ENCODE data around the gene RIPK4.
A peak's percentile ranks its signal among the peaks of the same experiment; 100 is the strongest.
"Not testable (repeated sequence)": the region's sequence is repeated elsewhere in the genome, so short reads cannot be mapped to it uniquely, and the experiment has no call there.

RIPK4 gene

DNA sequence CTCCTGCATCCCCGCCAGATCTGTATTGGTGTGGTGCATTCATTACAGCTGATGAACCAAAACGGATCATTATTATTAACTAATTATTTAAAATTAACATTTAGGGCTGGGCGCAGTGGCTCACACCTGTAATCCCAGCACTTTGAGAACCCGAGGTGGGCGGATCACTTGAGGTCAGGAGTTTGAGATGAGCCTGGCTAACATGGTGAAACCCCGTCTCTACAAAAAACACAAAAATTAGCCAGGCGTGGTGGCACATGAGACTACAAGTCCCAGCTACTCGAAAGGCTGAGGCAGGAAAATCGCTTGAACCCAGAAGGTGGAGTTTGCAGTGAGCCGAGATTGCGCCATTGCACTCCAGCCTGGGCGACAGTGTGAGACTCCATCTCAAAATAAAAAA lies 18.4 kb upstream of the RIPK4 start:
- H3K4me1 Mint-ChIP-seq; H3K27ac Mint-ChIP-seq (ENCODE audit: low read depth); H3K36me3 Mint-ChIP-seq (ENCODE audit: insufficient read depth); H3K9me3 Mint-ChIP-seq; ATAC-seq (replicated peaks; ENCODE audit: extremely low read depth, poor library complexity, severe bottlenecking); DNase-seq (ENCODE audit: low spot score in 2 of 2); H3K4me3 Mint-ChIP-seq: not testable (repeated sequence)
- H3K27me3 Mint-ChIP-seq = peaks cover 71% of the 10 kb centered on the region

- Mint-ChIP-seq H3K4me3 (no peak overlapping the region), H3K36me3 (ENCODE audit: insufficient read depth) (peaks cover 1% of the 10 kb centered on the region), H3K4me1 (no peaks in the 10 kb centered on the region), H3K27ac (ENCODE audit: low read depth) (no peak overlapping the region), H3K9me3 (no peaks in the 10 kb centered on the region), H3K27me3 (peaks cover 71% of the 10 kb centered on the region)
- DNase-seq (ENCODE audit: low spot score in 2 of 2) (no peak), ATAC-seq (replicated peaks; ENCODE audit: extremely low read depth, poor library complexity, severe bottlenecking) (no peak)
Observed at GRCh38 chr21:41784456-41785102, 17.7 kb upstream of the RIPK4 start.

- Mint-ChIP-seq H3K27ac (ENCODE audit: low read depth) (no peak overlapping the region), H3K27me3 (peaks cover 71% of the 10 kb centered on the region), H3K4me3 (no peak overlapping the region), H3K9me3 (no peaks in the 10 kb centered on the region), H3K4me1 (no peaks in the 10 kb centered on the region), H3K36me3 (ENCODE audit: insufficient read depth) (peaks cover 1% of the 10 kb centered on the region)
- ATAC-seq (replicated peaks; ENCODE audit: extremely low read depth, poor library complexity, severe bottlenecking) = no peak
- DNase-seq (ENCODE audit: low spot score in 2 of 2) = no peak
Observed at GRCh38 chr21:41783476-41784180, 16.8 kb upstream of the RIPK4 start.

- ATAC-seq (replicated peaks; ENCODE audit: extremely low read depth, poor library complexity, severe bottlenecking) = no peak
- H3K27me3 Mint-ChIP-seq = peaks cover 68% of the 10 kb centered on the region
Observed at GRCh38 chr21:41781050-41781410, 14.2 kb upstream of the RIPK4 start.

GRCh38 chr21:41780337-41781049 lies 13.6 kb upstream of the RIPK4 start:
- no peak for ATAC-seq (replicated peaks; ENCODE audit: extremely low read depth, poor library complexity, severe bottlenecking)
- no peak for DNase-seq (ENCODE audit: low spot score in 2 of 2)
- no peak overlapping the region for H3K27ac Mint-ChIP-seq (ENCODE audit: low read depth)
- no peak overlapping the region for H3K4me3 Mint-ChIP-seq
- H3K4me1 Mint-ChIP-seq = no peaks in the 10 kb centered on the region
- H3K27me3 Mint-ChIP-seq = peaks cover 68% of the 10 kb centered on the region
- peaks cover 1% of the 10 kb centered on the region for H3K36me3 Mint-ChIP-seq (ENCODE audit: insufficient read depth)
- no peaks in the 10 kb centered on the region for H3K9me3 Mint-ChIP-seq

More at GRCh38 chr21:41781050-41781410, 14.2 kb upstream of the RIPK4 start:
- DNase-seq (ENCODE audit: low spot score in 2 of 2) = no peak
- Mint-ChIP-seq H3K4me3 (no peak overlapping the region), H3K36me3 (ENCODE audit: insufficient read depth) (peaks cover 1% of the 10 kb centered on the region), H3K27ac (ENCODE audit: low read depth) (no peak overlapping the region), H3K9me3 (no peaks in the 10 kb centered on the region), H3K4me1 (no peaks in the 10 kb centered on the region)

GRCh38 chr21:41779659-41780058 lies 12.8 kb upstream of the RIPK4 start:
- peaks cover 69% of the 10 kb centered on the region for H3K27me3 Mint-ChIP-seq
- no peak overlapping the region for H3K27ac Mint-ChIP-seq (ENCODE audit: low read depth)
- H3K4me3 Mint-ChIP-seq = no peak overlapping the region
- no peak for ATAC-seq (replicated peaks; ENCODE audit: extremely low read depth, poor library complexity, severe bottlenecking)
- H3K9me3 Mint-ChIP-seq = no peaks in the 10 kb centered on the region
- no peak for DNase-seq (ENCODE audit: low spot score in 2 of 2)
- peaks cover 1% of the 10 kb centered on the region for H3K36me3 Mint-ChIP-seq (ENCODE audit: insufficient read depth)
- H3K4me1 Mint-ChIP-seq = no peaks in the 10 kb centered on the region

- no peak for DNase-seq (ENCODE audit: low spot score in 2 of 2)
- ATAC-seq (replicated peaks; ENCODE audit: extremely low read depth, poor library complexity, severe bottlenecking) = no peak
- Mint-ChIP-seq H3K27ac (ENCODE audit: low read depth) (peak overlapping the region; percentile 23), H3K4me3 (no peak overlapping the region), H3K27me3 (peaks cover 69% of the 10 kb centered on the region), H3K36me3 (ENCODE audit: insufficient read depth) (no peaks in the 10 kb centered on the region), H3K9me3 (no peaks in the 10 kb centered on the region), H3K4me1 (no peaks in the 10 kb centered on the region)
Observed at GRCh38 chr21:41778930-41779600, 12.2 kb upstream of the RIPK4 start.

- H3K9me3 Mint-ChIP-seq = no peaks in the 10 kb centered on the region
- peak overlapping the region; percentile 23 for H3K27ac Mint-ChIP-seq (ENCODE audit: low read depth)
- H3K4me1 Mint-ChIP-seq = no peaks in the 10 kb centered on the region
- H3K36me3 Mint-ChIP-seq (ENCODE audit: insufficient read depth) = no peaks in the 10 kb centered on the region
- peaks cover 68% of the 10 kb centered on the region for H3K27me3 Mint-ChIP-seq
- no peak overlapping the region for H3K4me3 Mint-ChIP-seq
- no peak for ATAC-seq (replicated peaks; ENCODE audit: extremely low read depth, poor library complexity, severe bottlenecking)
- DNase-seq (ENCODE audit: low spot score in 2 of 2) = no peak
Observed at GRCh38 chr21:41777951-41778815, 11.3 kb upstream of the RIPK4 start.

- H3K27ac Mint-ChIP-seq (ENCODE audit: low read depth) = no peak overlapping the region
- ATAC-seq (replicated peaks; ENCODE audit: extremely low read depth, poor library complexity, severe bottlenecking) = no peak
- peaks cover 80% of the 10 kb centered on the region for H3K27me3 Mint-ChIP-seq
- H3K9me3 Mint-ChIP-seq = no peaks in the 10 kb centered on the region
- no peak for DNase-seq (ENCODE audit: low spot score in 2 of 2)
- no peaks in the 10 kb centered on the region for H3K36me3 Mint-ChIP-seq (ENCODE audit: insufficient read depth)
- no peak overlapping the region for H3K4me3 Mint-ChIP-seq
- no peaks in the 10 kb centered on the region for H3K4me1 Mint-ChIP-seq
Observed at GRCh38 chr21:41776778-41777177, 9.9 kb upstream of the RIPK4 start.

DNA sequence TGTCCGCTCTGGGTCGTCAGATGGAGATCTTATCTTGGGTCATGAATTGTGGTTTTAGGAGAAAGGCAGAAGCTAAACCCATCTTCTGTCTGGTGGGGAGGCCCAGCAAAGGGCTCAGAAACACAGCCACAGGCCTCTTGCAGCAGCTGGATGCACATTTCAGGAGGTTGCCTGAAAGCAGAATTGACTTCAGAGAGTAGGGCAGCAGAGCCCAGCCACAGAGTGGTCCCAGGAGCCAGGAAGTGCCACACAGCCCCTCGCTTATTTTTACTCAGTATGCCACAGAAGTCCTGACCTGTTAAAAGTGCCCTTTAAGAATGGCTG lies 8.3 kb upstream of the RIPK4 start:
- ATAC-seq (replicated peaks; ENCODE audit: extremely low read depth, poor library complexity, severe bottlenecking) = no peak
- Mint-ChIP-seq H3K4me1 (no peaks in the 10 kb centered on the region), H3K27me3 (peaks cover 82% of the 10 kb centered on the region)

DNA sequence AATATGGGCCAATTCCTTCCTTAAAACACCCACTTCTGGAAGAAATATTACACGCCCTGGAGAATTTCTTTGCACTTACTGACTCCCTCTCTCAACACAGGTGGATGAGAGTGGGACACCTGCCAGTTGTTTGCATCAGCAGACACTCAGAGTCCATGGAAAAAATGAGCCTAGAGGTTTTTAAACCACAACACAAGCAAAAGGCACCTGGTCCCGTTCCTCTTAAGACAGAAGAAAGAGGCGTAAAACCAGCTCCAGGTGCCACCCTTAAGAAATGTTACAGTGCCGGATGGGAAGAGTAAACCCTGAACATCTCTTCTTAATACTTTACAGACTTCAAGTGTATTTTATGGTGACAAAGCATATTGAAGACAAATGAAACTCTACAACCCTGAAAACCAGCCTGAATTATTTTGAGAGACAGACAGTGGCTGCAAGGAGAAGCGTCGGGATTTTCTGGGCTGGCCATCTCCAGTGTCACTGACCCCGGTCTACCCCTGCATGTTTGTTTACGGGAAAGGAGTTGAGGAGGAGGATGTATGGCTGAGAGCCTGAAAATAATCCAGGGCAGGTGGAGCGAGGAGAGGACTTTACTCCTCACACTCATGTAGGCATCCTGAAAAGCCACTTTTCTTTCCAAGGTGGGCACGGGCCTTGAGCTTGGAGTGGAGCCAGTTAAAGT lies 7.8 kb upstream of the RIPK4 start:
- H3K27me3 Mint-ChIP-seq = peaks cover 82% of the 10 kb centered on the region
- DNase-seq (ENCODE audit: low spot score in 2 of 2) (no peak), ATAC-seq (replicated peaks; ENCODE audit: extremely low read depth, poor library complexity, severe bottlenecking) (no peak)
- no peaks in the 10 kb centered on the region for H3K36me3 Mint-ChIP-seq (ENCODE audit: insufficient read depth)
- no peak overlapping the region for H3K27ac Mint-ChIP-seq (ENCODE audit: low read depth)
- H3K9me3 Mint-ChIP-seq = no peaks in the 10 kb centered on the region
- no peak overlapping the region for H3K4me3 Mint-ChIP-seq
- no peaks in the 10 kb centered on the region for H3K4me1 Mint-ChIP-seq

More for the DNA sequence above, 8.3 kb upstream of the RIPK4 start:
- Mint-ChIP-seq H3K9me3 (no peaks in the 10 kb centered on the region), H3K4me3 (no peak overlapping the region), H3K27ac (ENCODE audit: low read depth) (no peak overlapping the region), H3K36me3 (ENCODE audit: insufficient read depth) (no peaks in the 10 kb centered on the region)
- no peak for DNase-seq (ENCODE audit: low spot score in 2 of 2)
